Neural cell (in vitro differentiated cells): ENCODE results near the gene TRIM2.

Experiments used
- POLR2AphosphoS5 ChIP-seq: IDR thresholded peaks from 2 replicates; pipeline ENCODE4 v1.6.1; 2012
- TF ChIP-seq, protein P1 (sequence below): fragments of 450-650 bp; IDR thresholded peaks from 2 replicates; pipeline ENCODE4 v1.5.1; 2014; ENCODE audit warnings: antibody characterized with exemption, mild to moderate bottlenecking, moderate library complexity; ENCODE audit not compliant: poor library complexity, severe bottlenecking

DNA sequence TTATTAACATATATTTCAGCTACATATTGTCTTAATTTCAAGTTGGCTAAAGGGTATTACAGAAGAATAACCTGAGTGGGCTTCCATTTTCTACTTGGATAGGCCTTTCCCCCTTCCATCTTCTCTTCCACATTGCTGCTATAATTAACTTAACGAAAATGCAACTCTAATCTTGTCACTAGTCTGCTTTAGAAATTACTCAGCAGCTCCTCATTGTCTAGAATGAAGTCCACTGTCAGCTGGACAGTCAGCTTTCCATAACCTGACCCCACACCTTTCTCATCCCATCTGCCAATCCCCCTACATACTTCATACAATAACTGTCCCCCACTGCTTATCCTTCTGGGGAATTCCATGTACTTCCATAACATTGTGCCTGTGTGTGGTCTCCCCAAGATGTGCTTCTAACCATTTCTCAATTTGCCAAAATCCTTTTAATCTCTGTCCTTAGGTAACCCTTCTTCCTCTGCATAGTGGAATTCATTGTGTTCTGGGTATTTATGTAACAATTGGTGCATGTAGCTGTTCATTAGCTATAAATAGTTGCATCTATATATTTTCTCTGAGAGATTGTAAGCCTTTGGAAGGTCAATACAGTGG is 145.1 kb downstream of the TRIM2 start:
- TF ChIP-seq, protein P1, sequence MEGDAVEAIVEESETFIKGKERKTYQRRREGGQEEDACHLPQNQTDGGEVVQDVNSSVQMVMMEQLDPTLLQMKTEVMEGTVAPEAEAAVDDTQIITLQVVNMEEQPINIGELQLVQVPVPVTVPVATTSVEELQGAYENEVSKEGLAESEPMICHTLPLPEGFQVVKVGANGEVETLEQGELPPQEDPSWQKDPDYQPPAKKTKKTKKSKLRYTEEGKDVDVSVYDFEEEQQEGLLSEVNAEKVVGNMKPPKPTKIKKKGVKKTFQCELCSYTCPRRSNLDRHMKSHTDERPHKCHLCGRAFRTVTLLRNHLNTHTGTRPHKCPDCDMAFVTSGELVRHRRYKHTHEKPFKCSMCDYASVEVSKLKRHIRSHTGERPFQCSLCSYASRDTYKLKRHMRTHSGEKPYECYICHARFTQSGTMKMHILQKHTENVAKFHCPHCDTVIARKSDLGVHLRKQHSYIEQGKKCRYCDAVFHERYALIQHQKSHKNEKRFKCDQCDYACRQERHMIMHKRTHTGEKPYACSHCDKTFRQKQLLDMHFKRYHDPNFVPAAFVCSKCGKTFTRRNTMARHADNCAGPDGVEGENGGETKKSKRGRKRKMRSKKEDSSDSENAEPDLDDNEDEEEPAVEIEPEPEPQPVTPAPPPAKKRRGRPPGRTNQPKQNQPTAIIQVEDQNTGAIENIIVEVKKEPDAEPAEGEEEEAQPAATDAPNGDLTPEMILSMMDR: no peak
- TF ChIP-seq POLR2AphosphoS5: no peak
